ENCODE results near the gene CACNA2D4.

CACNA2D4 gene

GRCh38 chr12:1917172-1918070 lies 1.0 kb downstream of the CACNA2D4 start:
- peak; percentile 17 for DNase-seq

- peak; percentile 16 for DNase-seq
These were observed 1.9 kb downstream of the CACNA2D4 start for GRCh38 chr12:1916371-1917171.

- DNase-seq = peak; percentile 32
These were observed 3.1 kb downstream of the CACNA2D4 start for GRCh38 chr12:1915082-1915968.

GRCh38 chr12:1914114-1914911 lies 4.1 kb downstream of the CACNA2D4 start:
- DNase-seq = no peak

- DNase-seq = peak; percentile 17
These were observed 4.9 kb downstream of the CACNA2D4 start for GRCh38 chr12:1913377-1914113.

GRCh38 chr12:1912580-1913376 lies 5.7 kb downstream of the CACNA2D4 start:
- peak; percentile 8 for DNase-seq

- DNase-seq = peak; percentile 13
These were observed 6.6 kb downstream of the CACNA2D4 start for GRCh38 chr12:1911598-1912575.

GRCh38 chr12:1910468-1910867 lies 8.0 kb downstream of the CACNA2D4 start:
- DNase-seq = no peak

GRCh38 chr12:1908758-1909157 lies 9.7 kb downstream of the CACNA2D4 start:
- no peak for DNase-seq

GRCh38 chr12:1907652-1908611 lies 10.5 kb downstream of the CACNA2D4 start:
- DNase-seq = peak; percentile 31

GRCh38 chr12:1906579-1906978 lies 11.9 kb downstream of the CACNA2D4 start:
- DNase-seq = no peak

- DNase-seq = no peak
These were observed 13.6 kb downstream of the CACNA2D4 start for GRCh38 chr12:1904875-1905274.

GRCh38 chr12:1896964-1897363 lies 21.5 kb downstream of the CACNA2D4 start:
- DNase-seq = no peak

GRCh38 chr12:1890810-1891209 lies 27.6 kb downstream of the CACNA2D4 start:
- no peak for DNase-seq

GRCh38 chr12:1890119-1890703 lies 28.2 kb downstream of the CACNA2D4 start:
- no peak for DNase-seq

GRCh38 chr12:1888923-1889322 lies 29.5 kb downstream of the CACNA2D4 start:
- DNase-seq = no peak

- no peak for DNase-seq
These were observed 31.9 kb downstream of the CACNA2D4 start for GRCh38 chr12:1886396-1887008.

Measured in activated CD4-positive, CD25-positive, alpha-beta regulatory T cell treated with anti-CD3 and anti-CD28 coated beads, Interleukin-2, amount 50 U/mL, for 72 hours (primary cell).